IMR-90 (cell line): ENCODE results near the gene SNRPF. TPM values are rescaled to one million over a fixed set of nuclear protein-coding genes. Genes with fewer than 3 reads are reported as not detected.

Experiments used
- ATAC-seq: fragments of 200-7000 bp; cut with Tn5 transposase; 2 replicates; pipeline ENCODE4 v1.9.1; 2020; ENCODE audit warnings: low read depth, mild to moderate bottlenecking, moderate library complexity
- BruUV-seq: library from RNA; stranded (reverse); fragments of 400-500 nt; replicated peaks from 2 replicates; lab custom pipeline; 2021; lab: Mats Ljungman, UMichigan
- CTCF ChIA-PET: fragments of 300-600 bp; formaldehyde crosslinking; extraction: SDS; loops from one replicate; lab custom pipeline; 2021; ENCODE audit warnings: antibody characterized with exemption; lab: Yijun Ruan, JAX
- POLR2A ChIA-PET: fragments of 300-600 bp; sonication (Branson Sonifier 250); formaldehyde crosslinking; loops from one replicate; lab custom pipeline; 2022; ENCODE audit warnings: antibody characterized with exemption; ENCODE audit not compliant: unreplicated experiment; lab: Charles Lee
- DNase-seq: peaks from one replicate; pipeline ENCODE4 v3.0.0; 2013
- H2AFZ ChIP-seq: replicated peaks from 2 replicates; pipeline ENCODE3; 2013; ENCODE audit warnings: low read length, mild to moderate bottlenecking; ENCODE audit not compliant: poor library complexity
- H2AK5ac ChIP-seq: 2 replicates; pipeline ENCODE4 v1.6.1; 2013; ENCODE audit warnings: low read depth, low read length, inconsistent platforms
- H2AK9ac ChIP-seq: replicated peaks from 2 replicates; pipeline ENCODE3; 2013; ENCODE audit warnings: mild to moderate bottlenecking, low read depth, low read length, moderate library complexity; ENCODE audit not compliant: poor library complexity
- H2BK120ac ChIP-seq: 2 replicates; pipeline ENCODE4 v1.6.1; 2013; ENCODE audit warnings: low read depth, low read length, inconsistent platforms
- H2BK15ac ChIP-seq: 3 replicates; pipeline ENCODE4 v1.6.1; 2013; ENCODE audit warnings: low read depth, low read length, inconsistent platforms
- H2BK20ac ChIP-seq: 2 replicates; pipeline ENCODE4 v1.6.1; 2013; ENCODE audit warnings: low read depth, mild to moderate bottlenecking, inconsistent platforms, low read length, moderate library complexity
- H2BK5ac ChIP-seq: 2 replicates; pipeline ENCODE4 v1.6.1; 2013; ENCODE audit warnings: mild to moderate bottlenecking, low read depth, low read length, inconsistent platforms; ENCODE audit not compliant: poor library complexity, severe bottlenecking
- H3K14ac ChIP-seq: replicated peaks from 2 replicates; pipeline ENCODE4 v1.6.1; 2013; ENCODE audit warnings: low read depth, low read length, inconsistent platforms
- H3K18ac ChIP-seq: 2 replicates; pipeline ENCODE4 v1.6.1; 2013; ENCODE audit warnings: low read depth, low read length, control low read depth
- H3K23ac ChIP-seq: 2 replicates; pipeline ENCODE4 v1.6.1; 2013; ENCODE audit warnings: low read depth, low read length, inconsistent platforms
- H3K27ac ChIP-seq: 2 replicates; pipeline ENCODE4 v1.5.1; 2013; ENCODE audit warnings: mild to moderate bottlenecking, control low read depth, low read length; ENCODE audit not compliant: insufficient read depth
- H3K27me3 ChIP-seq: 2 replicates; pipeline ENCODE4 v1.6.1; 2013; ENCODE audit warnings: low read length; ENCODE audit not compliant: control insufficient read depth, insufficient read depth
- H3K36me3 ChIP-seq: 2 replicates; pipeline ENCODE4 v1.6.1; 2013; ENCODE audit warnings: low read length, mixed read lengths; ENCODE audit not compliant: control insufficient read depth, insufficient read depth
- H3K4ac ChIP-seq: 2 replicates; pipeline ENCODE4 v1.6.1; 2013; ENCODE audit warnings: low read depth, low read length, inconsistent platforms
- H3K4me1 ChIP-seq: 2 replicates; pipeline ENCODE4 v1.6.1; 2013; ENCODE audit warnings: low read length, mixed read lengths; ENCODE audit not compliant: control insufficient read depth, insufficient read depth
- H3K4me2 ChIP-seq: 2 replicates; pipeline ENCODE4 v1.6.1; 2013; ENCODE audit warnings: low read depth, mild to moderate bottlenecking, control low read depth, low read length, moderate library complexity
- H3K4me3 ChIP-seq: 2 replicates; pipeline ENCODE4 v1.5.1; 2013; ENCODE audit warnings: low read depth, mild to moderate bottlenecking, control low read depth, low read length, moderate library complexity; ENCODE audit not compliant: insufficient read depth
- H3K56ac ChIP-seq: 2 replicates; pipeline ENCODE4 v1.6.1; 2013; ENCODE audit warnings: low read length, inconsistent platforms; ENCODE audit not compliant: insufficient read depth; ENCODE audit errors: extremely low read depth
- H3K79me1 ChIP-seq, 2 experiments: 2 replicates each; pipeline ENCODE4 v1.6.1; 2013; ENCODE audit warnings: low read length in 2 of 2, inconsistent platforms in 1 of 2, low read depth in 1 of 2
- H3K9ac ChIP-seq: 2 replicates; pipeline ENCODE4 v1.6.1; 2013; ENCODE audit warnings: low read depth, low read length, control low read depth
- H3K9me1 ChIP-seq: 2 replicates; pipeline ENCODE4 v1.6.1; 2013; ENCODE audit warnings: low read length, inconsistent platforms; ENCODE audit not compliant: insufficient read depth
- H3K9me3 ChIP-seq: 2 replicates; pipeline ENCODE4 v1.6.1; 2013; ENCODE audit warnings: low read length; ENCODE audit not compliant: control insufficient read depth, insufficient read depth
- H4K20me1 ChIP-seq: 2 replicates; pipeline ENCODE4 v1.6.1; 2013; ENCODE audit warnings: low read length, inconsistent platforms; ENCODE audit not compliant: insufficient read depth
- H4K5ac ChIP-seq: 2 replicates; pipeline ENCODE4 v1.6.1; 2013; ENCODE audit warnings: mild to moderate bottlenecking, low read depth, low read length, control low read depth
- H4K8ac ChIP-seq, 2 experiments: 2 replicates each; pipeline ENCODE4 v1.6.1; 2013; ENCODE audit warnings: low read depth in 2 of 2, low read length in 2 of 2, control low read depth in 1 of 2, inconsistent platforms in 1 of 2
- H4K91ac ChIP-seq: 2 replicates; pipeline ENCODE4 v1.6.1; 2013; ENCODE audit warnings: low read depth, low read length, inconsistent platforms; ENCODE audit not compliant: insufficient read depth
- BHLHE40 ChIP-seq: fragments of 150-350 bp; IDR thresholded peaks from 2 replicates; pipeline ENCODE4 v1.6.1; 2016; ENCODE audit warnings: mild to moderate bottlenecking, low read depth, low read length
- CEBPB ChIP-seq: IDR thresholded peaks from 2 replicates; pipeline ENCODE4 v1.6.1; 2012; ENCODE audit warnings: low read depth, low read length, improper control_type of control experiment
- CHD1 ChIP-seq: IDR thresholded peaks from 2 replicates; pipeline ENCODE4 v1.6.1; 2012; ENCODE audit warnings: low read depth, low read length, improper control_type of control experiment
- CTCF ChIP-seq: conservative IDR thresholded peaks from 2 replicates; pipeline ENCODE4 v1.5.1; 2012; ENCODE audit warnings: mild to moderate bottlenecking, low read depth, low read length, improper control_type of control experiment
- ELK1 ChIP-seq: fragments of 150-350 bp; IDR thresholded peaks from 2 replicates; pipeline ENCODE4 v1.6.1; 2016; ENCODE audit warnings: low read depth, mild to moderate bottlenecking, low read length, moderate library complexity, borderline replicate concordance
- FOS ChIP-seq: fragments of 150-350 bp; IDR thresholded peaks from 2 replicates; pipeline ENCODE4 v1.6.1; 2016; ENCODE audit warnings: low read depth, low read length
- MAFK ChIP-seq: IDR thresholded peaks from 2 replicates; pipeline ENCODE4 v1.6.1; 2012; ENCODE audit warnings: low read depth, low read length, improper control_type of control experiment
- MAZ ChIP-seq: IDR thresholded peaks from 2 replicates; pipeline ENCODE4 v1.6.1; 2012; ENCODE audit warnings: low read depth, mild to moderate bottlenecking, low read length, improper control_type of control experiment, moderate library complexity, borderline replicate concordance
- MXI1 ChIP-seq: IDR thresholded peaks from 2 replicates; pipeline ENCODE4 v1.6.1; 2012; ENCODE audit warnings: low read depth, mild to moderate bottlenecking, low read length, moderate library complexity, borderline replicate concordance
- NFE2L2 ChIP-seq: fragments of 150-350 bp; IDR thresholded peaks from 2 replicates; pipeline ENCODE4 v1.6.1; 2016; ENCODE audit warnings: low read depth, mild to moderate bottlenecking, low read length
- POLR2A ChIP-seq: IDR thresholded peaks from 2 replicates; pipeline ENCODE4 v1.6.1; 2012; ENCODE audit warnings: mild to moderate bottlenecking, low read depth, low read length
- RAD21 ChIP-seq: IDR thresholded peaks from 2 replicates; pipeline ENCODE4 v1.6.1; 2012; ENCODE audit warnings: low read length, improper control_type of control experiment
- RCOR1 ChIP-seq: IDR thresholded peaks from 2 replicates; pipeline ENCODE4 v1.6.1; 2012; ENCODE audit warnings: mild to moderate bottlenecking, low read length, improper control_type of control experiment; ENCODE audit not compliant: insufficient replicate concordance
- RFX5 ChIP-seq: IDR thresholded peaks from 2 replicates; pipeline ENCODE4 v1.8.0; 2012; ENCODE audit warnings: low read depth, mild to moderate bottlenecking, low read length, moderate library complexity
- SMC3 ChIP-seq: fragments of 150-350 bp; IDR thresholded peaks from 2 replicates; pipeline ENCODE4 v1.6.1; 2016; ENCODE audit warnings: low read depth, mild to moderate bottlenecking, antibody characterized with exemption, low read length, moderate library complexity
- USF2 ChIP-seq: fragments of 150-350 bp; IDR thresholded peaks from 2 replicates; pipeline ENCODE4 v1.6.1; 2017; ENCODE audit warnings: mild to moderate bottlenecking, antibody characterized with exemption, low read length, low read depth
- WGBS, 2 experiments: methylation state at CpG; one replicate each; pipeline versions ENCODE4 v1.1.5 to v1.1.7; 2013; ENCODE audit warnings: missing lambda C conversion rate in 2 of 2; ENCODE audit not compliant: insufficient read length in 1 of 2; ENCODE audit errors: extremely low coverage in 2 of 2; 5-methylcytosine and 5-hydroxymethylcytosine counted together
- dilution Hi-C: fragments of 300-500 bp; cut with HindIII; formaldehyde crosslinking; loops from one replicate; pipeline ENCODE4 v1.14.3; 2018; ENCODE audit warnings: low sequenced_read_pairs; ENCODE audit not compliant: unreplicated experiment
- in situ Hi-C: fragments of 300-500 bp; cut with MboI; formaldehyde crosslinking; loops from 3 replicates; pipeline ENCODE4 v1.14.3; 2019; ENCODE audit warnings: low sequenced_read_pairs, inconsistent platforms, mixed read lengths
- intact Hi-C: fragments of 100-400 bp; cut with micrococcal nuclease; formaldehyde crosslinking; loops from 2 replicates; pipeline ENCODE4 v1.10.0; 2022
- polyA plus RNA-seq, 3 experiments: library from polyadenylated mRNA; depleted of rRNA; stranded (reverse); fragments of >200 nt; gene quantifications; 2 replicates each; pipeline ENCODE4 v1.2.3, GENCODE V29; 2012; ENCODE audit warnings: low replicate concordance in 1 of 3
- total RNA-seq: library from RNA; depleted of rRNA; stranded (reverse); fragments of >200 nt; gene quantifications from 2 replicates; pipeline ENCODE4 v1.2.3, GENCODE V29; 2012

The SNRPF gene
- total and polyA plus RNA-seq, 2 of the 4 experiments (the other 2 are of a cell fraction), result 5.0 to 27.9 TPM

GRCh38 chr12:95874452-95874851 is 15.7 kb downstream of the SNRPF start:
- H3K23ac ChIP-seq, result no peak overlapping the region
- H3K56ac ChIP-seq, result no peak overlapping the region
- no peak overlapping the region for H4K91ac ChIP-seq
- H3K27ac ChIP-seq, result no peak overlapping the region
- H3K14ac ChIP-seq, result no peak overlapping the region
- DNase-seq (no peak), ATAC-seq (no peak)
- no TSS peak for BruUV-seq
- no peak overlapping the region for H2BK120ac ChIP-seq
- no peak overlapping the region for H3K4ac ChIP-seq
- CTCF ChIA-PET, result no interaction called here
- no peak overlapping the region for H4K8ac ChIP-seq
- POLR2A ChIA-PET, result no interaction called here
- H4K5ac ChIP-seq, result no peak overlapping the region
- H3K27me3 ChIP-seq, result no peaks in the 10 kb centered on the region
- dilution Hi-C loops (no loop called here), in situ Hi-C loops (no loop called here), intact Hi-C loops (no loop called here)
- no peak overlapping the region for H3K18ac ChIP-seq
- TF ChIP-seq MAFK (no peak), USF2 (no peak), MAZ (no peak), BHLHE40 (no peak), CHD1 (no peak), SMC3 (no peak), FOS (no peak), MXI1 (no peak), CEBPB (no peak), CTCF (no peak), NFE2L2 (no peak), RCOR1 (no peak), POLR2A (no peak), ELK1 (no peak), RFX5 (no peak), RAD21 (no peak)
- no peak overlapping the region for H2AK5ac ChIP-seq
- no peak overlapping the region for H3K9ac ChIP-seq
- no peaks in the 10 kb centered on the region for H3K79me1 ChIP-seq
- H2BK20ac ChIP-seq, result no peak overlapping the region
- no peak overlapping the region for H3K4me2 ChIP-seq
- H2AFZ ChIP-seq, result no peak overlapping the region
- no peaks in the 10 kb centered on the region for H3K9me1 ChIP-seq
- H3K4me3 ChIP-seq, result no peak overlapping the region
- no peak overlapping the region for H2BK5ac ChIP-seq
- WGBS, 2 experiments, result 100% methylated on average over 1 of the region's 4 CpGs; no CpG with 5 or more reads in 1 of the 2 experiments
- H2BK15ac ChIP-seq, result no peak overlapping the region
- no peaks in the 10 kb centered on the region for H4K20me1 ChIP-seq
- no peaks in the 10 kb centered on the region for H3K4me1 ChIP-seq
- no peaks in the 10 kb centered on the region; the same call in 1 of the 2 replicates for H3K36me3 ChIP-seq
- no peaks in the 10 kb centered on the region for H3K9me3 ChIP-seq
- H2AK9ac ChIP-seq, result no peak overlapping the region
